Fibroblast of upper back skin (primary cell): ENCODE measurements around the gene KMT2C.
"Not testable (repeated sequence)": the region's sequence is repeated elsewhere in the genome, so short reads cannot be mapped to it uniquely, and the experiment has no call there.

Source experiments
- DNase-seq: peaks from one replicate; pipeline ENCODE4 v3.0.0-alpha.2; 2013

The KMT2C gene

DNA sequence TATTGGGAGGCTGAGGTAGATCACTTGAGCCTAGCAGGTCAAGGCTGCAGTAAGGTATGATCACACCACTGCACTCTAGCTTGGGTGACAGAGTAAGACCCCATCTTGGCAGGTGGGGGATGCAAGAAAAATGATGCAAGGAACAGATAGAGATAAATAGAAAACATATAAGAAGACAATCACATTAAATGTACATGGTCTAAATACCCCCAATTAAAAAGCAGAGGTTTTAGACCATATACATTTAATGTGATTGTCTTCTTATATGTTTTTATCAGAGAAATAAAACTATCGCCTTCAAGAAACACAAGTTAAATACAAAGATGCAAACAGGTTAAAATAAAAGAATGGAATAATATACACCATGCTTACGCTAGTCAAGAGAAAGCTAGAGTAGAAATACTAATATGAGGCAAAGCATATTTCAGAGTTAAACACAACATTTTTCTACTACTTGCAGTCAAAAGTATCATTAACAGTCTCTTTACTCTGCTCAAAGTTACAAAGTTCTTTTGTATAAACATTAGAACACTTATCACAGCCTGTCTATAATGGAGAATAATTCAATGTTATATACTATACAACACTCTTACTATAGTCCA, 136.2 kb downstream of the KMT2C start:
- DNase-seq = not testable (repeated sequence)

DNA sequence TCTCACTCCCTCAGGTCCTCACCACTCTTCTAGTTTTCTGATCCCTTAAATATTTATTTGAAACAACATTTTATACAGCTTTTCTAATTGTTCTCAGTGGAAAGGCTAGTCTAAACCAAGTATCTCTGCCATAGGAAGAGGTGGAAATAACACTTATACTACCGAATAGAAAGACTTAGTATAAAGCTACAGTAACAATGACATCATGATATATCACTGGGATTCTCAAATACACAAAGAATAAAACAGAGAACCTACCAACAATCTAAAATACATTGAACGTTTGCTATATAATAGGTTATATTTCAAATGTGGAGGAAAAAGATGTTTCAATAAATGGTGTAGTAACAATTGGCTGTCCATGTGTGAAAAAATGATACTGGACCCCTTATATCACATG, 142.9 kb downstream of the KMT2C start:
- no peak for DNase-seq

DNA sequence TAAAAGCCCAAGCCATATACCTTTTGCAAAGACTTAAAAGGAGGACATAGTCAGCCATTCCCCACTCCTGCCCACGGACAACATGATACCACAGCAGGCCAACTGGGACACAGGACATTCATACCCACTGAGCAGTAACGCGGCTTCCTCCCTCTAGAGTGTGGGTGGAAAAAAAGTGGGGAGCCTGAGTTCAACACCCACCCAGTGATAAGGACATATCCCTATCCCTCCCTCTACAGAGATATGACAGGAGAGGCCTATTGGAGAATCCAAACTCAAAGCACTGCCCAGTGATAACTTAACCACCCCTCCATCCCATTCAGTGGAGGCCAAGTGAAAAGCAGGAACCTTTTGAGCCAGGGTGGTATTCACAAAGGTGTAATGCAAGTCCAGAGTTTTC, 148.8 kb downstream of the KMT2C start:
- not testable (repeated sequence) for DNase-seq

DNA sequence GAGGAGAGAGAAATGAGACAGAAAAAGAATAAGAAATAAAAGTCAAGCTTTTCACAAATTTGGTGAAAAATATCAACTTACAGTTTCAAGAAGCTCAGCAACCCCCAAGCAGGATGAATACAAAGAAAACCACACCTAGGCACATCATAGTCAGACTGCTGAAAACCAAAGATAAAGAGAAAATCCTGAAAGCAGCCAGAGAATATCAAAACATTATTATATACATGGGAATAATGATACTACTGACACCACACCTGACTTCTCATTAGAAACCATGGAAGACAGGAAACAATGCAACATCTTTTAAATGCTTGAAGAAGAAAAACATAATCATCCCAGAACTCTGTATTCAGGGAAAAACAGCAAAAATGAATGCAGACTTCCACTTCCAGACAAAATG, 149.6 kb downstream of the KMT2C start:
- DNase-seq = not testable (repeated sequence)

DNA sequence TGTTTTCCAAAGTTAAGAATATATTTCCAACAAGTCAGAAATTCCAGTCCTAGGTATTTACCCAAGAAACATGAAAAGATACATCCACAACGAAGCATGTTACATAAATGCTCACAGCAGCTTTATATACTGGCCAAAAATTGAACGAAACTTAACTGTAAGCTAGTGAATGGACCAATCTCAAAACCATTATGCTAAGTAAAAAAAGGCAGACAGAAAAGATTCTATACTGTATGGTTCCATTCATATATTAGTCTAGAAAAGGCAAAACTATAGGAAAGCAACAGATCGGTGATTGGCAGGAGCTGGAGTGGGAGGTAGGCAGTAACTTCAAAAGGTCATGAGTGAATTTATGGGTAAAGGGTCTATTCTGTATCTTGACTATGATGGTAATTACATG, 150.8 kb downstream of the KMT2C start:
- DNase-seq = not testable (repeated sequence)

DNA sequence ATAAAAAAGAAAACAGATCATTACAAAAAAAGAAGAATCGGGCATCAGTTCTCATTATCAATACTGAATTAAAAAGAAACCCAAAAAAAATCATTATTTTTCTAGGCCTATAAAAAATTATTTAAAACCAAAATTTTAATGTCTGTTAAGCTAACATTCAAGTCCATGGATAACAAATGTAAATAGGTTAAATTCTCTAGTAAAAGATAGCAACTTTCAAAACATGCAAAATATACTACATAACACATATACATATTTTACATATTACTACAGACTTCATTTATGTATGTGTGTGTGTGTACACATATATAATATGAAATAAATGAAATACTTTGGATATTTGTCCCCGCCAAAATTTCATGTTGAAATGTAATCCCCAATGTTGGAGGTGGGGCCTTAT, 158.1 kb downstream of the KMT2C start:
- not testable (repeated sequence) for DNase-seq

DNA sequence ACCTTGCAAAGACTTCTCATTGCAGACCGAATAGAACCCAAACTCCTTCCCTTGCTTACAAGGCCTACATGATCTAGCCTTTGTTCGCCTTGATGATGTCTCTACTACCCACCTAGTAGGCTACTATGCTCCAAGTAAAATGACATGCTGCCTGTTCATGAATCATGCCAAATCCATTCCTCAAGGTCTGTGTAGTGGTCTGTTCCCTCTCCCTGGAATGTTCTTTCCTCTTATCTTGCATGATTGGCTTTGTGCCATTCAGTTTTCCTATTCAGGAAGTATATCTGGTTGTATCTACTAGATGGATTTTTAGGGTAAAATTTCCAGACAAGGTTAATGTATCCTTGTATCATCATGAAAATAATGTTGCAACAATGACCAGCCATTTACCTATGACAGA, 165.4 kb downstream of the KMT2C start:
- peak; percentile 57 for DNase-seq

DNA sequence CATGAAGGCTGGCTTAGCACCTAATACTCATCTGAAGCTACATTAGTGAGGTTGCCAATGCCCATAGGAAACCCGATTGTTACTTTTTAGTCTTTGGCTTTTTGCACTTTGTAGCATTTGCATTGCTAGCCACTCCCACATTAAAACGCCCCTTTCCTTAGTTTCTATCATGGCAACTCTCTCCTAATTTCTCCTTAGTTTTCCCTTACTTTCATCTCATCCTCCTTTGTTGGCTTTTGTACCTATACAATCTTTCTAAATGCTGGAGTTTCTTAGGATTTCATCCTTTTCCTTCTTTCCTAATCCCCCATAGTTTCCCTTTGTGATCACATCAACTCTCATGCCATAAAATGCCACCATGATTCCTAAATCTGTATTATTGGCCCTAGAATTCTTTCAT, 168.9 kb downstream of the KMT2C start:
- not testable (repeated sequence) for DNase-seq

DNA sequence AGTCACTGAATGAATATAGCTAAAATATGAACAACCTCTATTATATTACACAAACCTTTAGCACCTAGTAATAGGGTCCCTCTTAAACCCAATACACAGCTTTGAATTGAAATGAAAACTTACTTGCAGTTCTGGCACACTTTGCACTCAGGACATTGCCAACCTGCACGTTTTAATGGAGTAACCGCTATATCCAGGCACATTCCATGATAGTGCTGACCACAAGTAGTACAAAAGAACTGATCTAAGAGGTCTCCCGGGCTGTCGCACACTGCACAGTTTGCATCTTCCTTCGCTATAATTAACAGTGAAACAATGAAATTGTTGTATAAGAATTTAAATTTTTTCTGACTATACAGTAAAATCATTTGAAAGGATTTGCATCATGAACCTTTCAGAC, 170.9 kb downstream of the KMT2C start:
- not testable (repeated sequence) for DNase-seq

DNA sequence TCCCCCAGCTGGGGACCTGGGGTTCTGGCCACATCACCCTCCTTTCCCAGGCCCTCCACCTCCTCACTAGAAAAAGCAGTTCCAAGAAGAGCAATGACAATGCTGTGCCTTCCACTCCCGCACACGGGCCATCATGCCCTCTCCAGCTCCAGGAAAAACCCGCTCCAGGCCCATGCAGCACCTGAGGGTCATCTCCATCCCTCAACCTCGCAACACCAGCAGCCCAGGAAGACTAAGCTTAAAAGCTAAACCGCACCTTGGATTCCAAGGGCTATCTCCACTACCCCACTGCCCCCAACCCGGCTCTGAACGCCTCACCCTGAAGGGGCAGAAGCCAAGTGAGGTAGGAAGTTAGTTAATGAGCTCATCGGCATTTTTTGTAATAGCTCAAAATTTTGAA, 173.7 kb downstream of the KMT2C start:
- not testable (repeated sequence) for DNase-seq

DNA sequence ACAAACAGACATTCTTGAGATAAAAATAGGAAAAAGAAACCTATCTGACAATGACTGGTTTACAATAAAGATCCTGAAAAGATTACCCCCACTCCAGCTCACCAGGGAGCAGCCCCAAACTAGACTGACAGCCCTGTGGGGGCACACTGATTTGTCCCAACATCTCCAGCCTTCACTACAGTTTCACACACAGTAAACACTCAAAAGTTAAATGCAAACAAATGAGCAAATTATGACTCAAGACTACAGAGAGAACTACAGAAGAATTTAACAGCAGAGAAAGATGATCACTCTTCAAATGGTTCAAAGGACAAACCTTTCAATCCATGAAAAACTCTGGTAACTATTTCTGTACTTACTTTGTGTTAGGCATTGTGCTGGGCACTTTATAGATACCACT, 176.2 kb downstream of the KMT2C start:
- DNase-seq = not testable (repeated sequence)

DNA sequence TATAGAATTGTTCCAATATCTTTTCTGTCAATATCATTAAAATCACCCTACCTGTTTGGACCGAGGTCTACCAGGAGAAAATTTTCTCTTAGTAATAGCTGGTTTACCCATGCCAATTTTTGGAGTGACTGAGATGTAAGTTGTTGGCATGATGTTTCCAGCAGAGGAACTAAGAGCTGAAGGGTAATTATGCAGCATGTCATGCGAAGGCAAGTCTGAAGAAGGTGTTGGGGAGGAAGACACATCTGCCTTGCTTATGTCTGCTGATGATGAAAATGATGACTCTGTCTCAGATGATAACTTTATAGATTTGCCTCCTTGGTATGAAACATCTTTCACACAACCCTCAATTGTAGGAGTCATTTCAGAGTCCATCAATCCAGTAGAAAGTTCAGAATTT, 188.0 kb downstream of the KMT2C start:
- not testable (repeated sequence) for DNase-seq

DNA sequence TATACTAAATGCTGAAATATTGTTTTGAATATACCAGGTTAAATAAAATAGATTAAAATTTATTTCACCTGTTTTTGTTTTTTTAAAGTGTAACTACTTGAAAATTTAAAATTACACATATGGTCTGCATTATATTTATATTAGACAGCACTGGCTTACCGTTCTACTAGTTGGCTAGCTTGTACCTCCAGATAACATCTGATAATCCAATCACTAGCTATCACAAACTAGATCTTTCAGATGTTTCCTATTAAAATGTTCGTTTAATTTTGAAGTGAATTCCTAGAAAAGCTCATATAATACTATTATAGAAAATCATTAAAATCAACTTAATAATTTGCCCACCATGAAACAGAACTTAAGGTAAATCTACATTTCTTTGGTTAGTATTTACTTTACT, 190.4 kb downstream of the KMT2C start:
- DNase-seq = not testable (repeated sequence)

DNA sequence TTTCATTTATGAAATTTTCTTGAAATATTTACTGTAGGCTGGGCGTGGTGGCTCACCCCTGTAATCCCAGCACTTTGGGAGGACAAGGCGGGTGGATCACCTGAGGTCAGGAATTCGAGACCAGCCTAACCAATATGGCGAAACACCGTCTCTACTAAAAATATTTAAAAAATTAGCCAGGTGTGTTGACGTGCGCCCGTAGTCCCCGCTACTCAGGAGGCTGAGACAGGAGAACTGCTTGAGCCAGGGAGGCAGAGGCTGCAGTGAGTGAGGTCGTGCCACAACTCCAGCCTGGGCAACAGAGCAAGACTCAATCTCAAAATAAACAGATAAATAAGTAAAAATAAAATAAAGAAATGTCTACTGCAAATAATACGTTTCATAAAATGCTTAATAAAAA, 192.3 kb downstream of the KMT2C start:
- DNase-seq = not testable (repeated sequence)

DNA sequence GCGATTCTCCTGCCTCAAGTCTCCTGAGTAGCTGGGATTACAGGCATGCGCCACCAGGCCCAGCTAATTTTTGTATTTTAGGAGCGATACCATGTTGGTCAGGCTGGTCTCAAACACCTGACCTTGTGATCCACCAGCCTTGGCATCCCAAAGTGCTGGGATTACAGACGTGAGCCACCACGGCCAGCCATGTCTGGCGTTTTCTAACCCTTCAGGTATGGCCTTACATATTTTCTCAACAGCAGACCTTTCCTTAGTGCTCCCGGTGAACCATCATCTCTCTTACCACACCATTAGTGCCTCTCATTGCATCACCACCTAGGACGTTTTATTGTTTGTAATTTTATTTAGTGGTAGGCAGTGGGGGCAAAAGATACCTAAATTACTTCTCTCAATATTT, 194.5 kb downstream of the KMT2C start:
- not testable (repeated sequence) for DNase-seq

DNA sequence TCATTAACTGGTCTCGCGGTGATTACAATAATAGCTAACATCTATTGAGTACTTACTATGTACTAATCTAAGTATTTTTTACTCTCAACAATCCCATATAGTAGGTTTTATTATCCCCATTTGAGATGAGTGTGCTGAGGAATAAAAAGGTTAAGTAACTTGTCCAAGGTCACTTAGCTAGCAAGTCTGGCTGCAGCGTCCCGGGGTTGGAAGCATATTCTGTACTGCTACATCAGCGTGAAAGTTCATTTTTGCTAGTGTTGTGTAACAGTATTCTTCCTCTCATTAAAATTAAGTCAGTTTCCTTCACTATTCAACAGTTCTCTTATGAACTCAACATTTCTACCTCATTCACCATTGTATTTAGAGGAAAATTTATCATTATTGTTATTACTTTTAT, 199.5 kb downstream of the KMT2C start:
- not testable (repeated sequence) for DNase-seq

DNA sequence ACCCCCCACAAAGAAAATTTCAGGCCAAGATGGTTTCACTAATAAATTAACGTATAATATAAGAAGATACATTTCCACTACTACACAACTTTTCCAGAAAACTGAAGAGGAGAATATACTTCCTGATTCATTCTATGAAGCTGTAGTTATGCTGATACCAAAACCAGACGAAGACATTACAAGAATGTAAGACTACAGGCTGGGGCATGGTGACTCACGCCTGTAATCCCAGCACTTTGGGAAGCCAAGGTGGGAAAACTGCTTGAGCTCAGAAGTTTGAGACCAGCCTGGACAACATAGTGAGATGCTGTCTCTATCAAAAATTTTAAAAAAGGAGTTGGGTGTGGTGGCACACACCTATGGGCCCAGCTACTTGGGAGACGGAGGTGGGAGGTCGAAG, 201.4 kb downstream of the KMT2C start:
- DNase-seq = peak; percentile 51

DNA sequence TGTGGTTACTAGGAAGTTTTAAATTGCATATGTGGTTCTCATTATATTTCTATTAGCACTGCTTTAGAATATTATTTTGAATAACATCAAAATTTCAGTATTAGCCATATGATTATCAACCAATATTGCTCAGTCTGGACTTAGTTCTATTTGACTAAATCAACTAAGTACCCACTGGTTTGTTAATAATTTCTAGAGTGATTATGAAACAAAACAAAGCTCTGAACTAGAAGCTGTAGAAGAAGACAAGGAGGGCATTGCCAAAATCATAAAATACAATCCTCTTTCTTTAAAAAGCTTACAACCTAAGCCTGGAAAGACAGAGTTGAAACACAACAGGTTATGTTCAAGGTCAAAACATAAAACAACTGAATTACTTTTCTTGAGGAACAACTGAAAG, 204.7 kb downstream of the KMT2C start:
- DNase-seq = no peak

DNA sequence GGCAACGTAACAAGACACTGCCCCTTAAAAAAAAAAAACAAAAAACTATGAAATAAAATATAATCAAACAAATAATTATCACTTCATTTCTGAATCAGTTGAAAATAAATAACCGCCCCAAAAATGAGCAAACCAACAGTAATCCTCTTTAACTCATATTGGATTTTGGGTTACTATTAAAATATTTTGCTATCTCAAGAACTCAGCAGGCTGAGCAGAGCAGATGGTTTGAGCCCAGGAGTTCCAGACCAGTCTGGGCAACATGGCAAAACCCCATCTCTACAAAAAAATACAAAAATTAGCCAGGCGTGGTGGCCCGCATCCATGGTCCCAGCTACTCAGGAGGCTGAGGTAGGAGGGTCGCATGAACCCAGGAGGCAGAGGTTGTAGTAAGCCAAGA, 216.2 kb downstream of the KMT2C start:
- not testable (repeated sequence) for DNase-seq

DNA sequence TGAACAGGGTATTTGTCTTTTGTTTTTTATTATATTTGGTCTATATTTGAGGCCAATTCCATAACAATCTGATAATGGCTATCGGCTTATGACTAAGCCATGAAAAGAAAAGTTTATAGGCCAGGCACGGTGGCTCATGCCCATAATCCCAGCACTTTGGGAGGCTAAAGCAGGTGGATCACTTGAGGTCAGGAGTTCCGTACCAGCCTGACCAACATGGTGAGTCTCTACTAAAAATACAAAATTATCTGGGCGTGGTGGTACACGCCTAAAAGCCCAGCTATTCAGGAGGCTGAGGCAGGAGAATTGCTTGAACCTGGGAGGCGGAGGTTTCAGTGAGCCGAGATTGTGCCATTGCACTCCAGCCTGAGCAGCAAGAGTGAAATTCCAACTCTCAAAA, 227.0 kb downstream of the KMT2C start:
- DNase-seq = not testable (repeated sequence)

DNA sequence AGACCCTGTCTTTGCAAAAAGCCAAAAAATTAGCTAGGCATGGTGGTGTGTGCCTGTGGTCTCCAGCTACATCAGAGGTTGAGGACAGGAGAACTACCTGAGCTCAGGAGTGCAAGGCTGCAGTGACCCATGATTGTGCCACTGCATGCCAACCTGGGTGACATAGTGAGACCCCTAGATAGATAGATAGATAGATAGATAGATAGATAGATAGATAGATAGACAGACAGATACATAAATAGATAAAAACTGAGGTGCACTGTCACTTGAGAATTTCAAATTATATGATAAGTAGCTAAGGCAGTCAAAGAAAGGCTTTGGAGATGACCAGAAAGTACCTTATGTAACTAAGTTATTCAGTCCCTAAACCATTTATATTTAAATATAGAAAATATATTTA, 231.4 kb downstream of the KMT2C start:
- DNase-seq = not testable (repeated sequence)

DNA sequence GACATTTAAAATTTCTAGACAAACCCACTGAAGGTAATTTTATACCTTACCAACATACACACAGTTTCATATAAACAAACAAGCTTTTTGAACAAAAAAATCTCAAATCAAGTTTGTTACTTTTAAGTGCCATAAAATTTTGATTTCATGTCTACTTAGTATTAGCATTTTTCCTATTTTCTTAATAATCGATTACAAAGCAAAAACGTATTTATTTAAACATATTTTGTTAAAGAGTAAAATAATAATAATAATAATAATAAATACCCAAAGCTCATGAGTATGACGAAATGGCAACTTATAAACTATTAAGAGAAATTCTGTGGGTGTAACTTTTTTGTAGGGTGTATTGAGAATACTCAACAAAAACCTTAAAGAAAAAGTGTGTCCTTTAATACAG, 232.7 kb downstream of the KMT2C start:
- no peak for DNase-seq

DNA sequence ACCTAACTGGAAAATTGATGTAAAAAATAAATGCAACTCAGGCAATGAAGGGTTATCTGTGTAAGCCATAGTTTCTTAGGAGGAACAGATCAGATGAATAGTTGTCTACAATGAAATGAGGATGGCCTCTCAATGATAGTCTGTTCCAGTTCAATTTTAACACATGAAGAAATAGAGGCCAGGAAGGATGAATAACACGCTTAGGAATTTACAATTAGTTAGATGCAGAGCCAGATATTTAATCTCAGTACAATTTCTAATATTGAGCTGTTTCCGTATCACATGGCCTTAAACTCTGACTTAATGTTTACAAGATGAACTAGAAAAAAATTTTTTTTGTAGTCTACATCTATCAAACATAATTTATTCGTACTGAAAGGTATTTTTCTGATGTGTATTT, 233.7 kb downstream of the KMT2C start:
- DNase-seq = peak; percentile 53

DNA sequence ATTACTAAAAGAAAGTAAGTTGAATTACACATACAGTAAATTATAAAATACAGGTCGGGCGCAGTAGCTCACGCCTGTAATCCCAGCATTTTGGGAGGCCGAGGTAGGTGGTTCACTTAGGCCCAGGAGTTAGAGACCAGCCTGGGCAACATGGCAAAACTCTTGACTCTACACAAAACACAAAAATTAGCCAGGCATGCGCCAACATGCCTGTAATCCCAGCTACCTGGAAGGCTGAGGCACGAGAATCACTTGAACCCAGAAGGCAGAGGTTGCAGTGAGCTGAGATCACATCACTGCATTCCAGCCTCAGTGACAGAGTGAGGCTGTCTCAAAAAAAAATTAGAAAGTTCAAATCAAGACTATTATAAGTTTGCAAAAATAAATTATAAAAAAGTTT, 235.4 kb downstream of the KMT2C start:
- no peak for DNase-seq

DNA sequence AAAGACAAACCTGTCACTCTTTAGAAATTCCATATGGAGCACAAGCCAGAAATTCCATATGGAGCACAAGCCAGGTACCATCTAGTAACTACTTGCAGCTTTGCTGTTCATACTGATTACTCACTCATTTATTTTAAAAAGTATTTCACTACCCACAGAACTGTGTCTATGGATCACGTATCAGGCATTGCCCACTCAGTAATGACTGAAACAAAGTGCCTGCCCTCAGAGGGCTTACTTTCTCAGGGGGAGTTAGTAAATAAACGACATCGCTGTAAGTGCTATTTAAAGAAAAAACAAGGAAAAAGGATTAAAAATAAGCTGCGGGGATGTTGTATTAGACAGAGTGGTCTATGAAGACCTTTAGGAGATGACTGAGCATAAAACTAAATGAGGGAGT, 239.4 kb downstream of the KMT2C start:
- DNase-seq = peak; percentile 1

DNA sequence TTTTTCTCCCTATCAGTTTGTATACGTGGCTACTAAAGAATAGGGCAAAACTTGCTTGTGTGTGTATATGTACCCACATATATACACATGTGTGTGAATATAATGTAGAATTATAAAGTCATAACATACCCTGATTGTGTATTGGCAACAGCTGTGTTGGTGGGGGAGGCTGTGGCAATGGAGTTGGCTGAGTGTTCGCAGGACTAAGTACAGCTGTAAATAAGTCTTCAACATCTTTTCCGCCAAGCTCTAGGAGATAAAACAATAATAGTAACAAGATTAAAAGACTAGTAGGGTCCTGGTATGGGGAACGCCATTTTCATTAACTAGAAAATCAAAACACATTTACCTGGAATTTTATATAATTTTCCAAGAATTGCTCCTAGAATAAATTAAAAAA, 241.9 kb downstream of the KMT2C start:
- no peak for DNase-seq
